GM15510 (cell line): Measurements from ENCODE around the gene NFATC4.

ENCODE experiments used
- POLR2A ChIP-seq: IDR thresholded peaks from 3 replicates; pipeline ENCODE4 v1.6.1; 2011; ENCODE audit warnings: borderline replicate concordance; ENCODE audit not compliant: insufficient read length; ENCODE audit errors: extremely low read depth

NFATC4 gene

DNA sequence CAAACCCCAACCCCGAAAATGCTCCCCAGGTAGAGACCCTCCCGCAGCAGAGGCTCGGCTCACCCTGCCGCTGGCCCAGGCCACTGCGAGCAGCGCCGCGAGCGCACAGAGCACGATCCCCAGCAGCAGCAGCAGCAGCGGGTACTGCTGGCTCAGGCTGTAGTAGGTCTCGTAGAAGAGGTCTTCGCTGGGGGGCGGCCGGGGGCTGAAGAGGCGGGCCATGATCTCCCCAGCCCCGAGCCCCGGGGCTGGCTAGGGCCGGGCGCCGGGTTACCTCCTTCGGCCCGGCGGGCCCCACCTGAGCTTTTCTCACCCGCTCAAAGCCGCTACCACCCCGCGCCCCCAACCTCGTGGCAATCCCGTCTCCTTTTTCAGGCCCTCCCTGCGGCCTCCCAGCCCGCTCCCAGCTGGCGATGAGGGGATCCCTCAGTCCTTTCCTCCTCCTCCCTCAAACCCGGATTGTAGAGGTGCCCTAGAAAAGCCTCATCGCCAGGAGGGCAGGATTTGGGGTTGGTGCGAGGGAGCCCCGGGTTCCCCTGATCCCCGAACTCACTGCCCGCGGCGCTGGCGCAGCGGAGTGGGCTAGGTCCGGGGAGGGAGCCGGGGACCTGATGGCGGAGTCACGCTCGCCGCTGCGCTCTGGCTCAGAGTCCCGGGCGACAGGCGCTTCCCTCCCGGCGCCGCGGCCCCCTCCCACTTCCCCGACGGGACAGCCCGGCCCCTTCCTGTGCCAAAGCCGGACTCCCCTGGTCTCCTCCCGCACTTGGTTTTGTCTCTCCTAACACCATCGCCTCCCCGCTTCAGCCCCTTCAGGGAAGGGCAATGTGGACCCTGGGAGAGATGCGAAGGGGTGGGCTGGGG is 33.3 kb upstream of the NFATC4 start, which contains the start of gene ADCY4:
ADCY4 (minus strand) TSS at position 641 of the 861 bp plus-strand sequence; CDS start at position 222, 419 bp downstream.
- TF ChIP-seq POLR2A = no peak

DNA sequence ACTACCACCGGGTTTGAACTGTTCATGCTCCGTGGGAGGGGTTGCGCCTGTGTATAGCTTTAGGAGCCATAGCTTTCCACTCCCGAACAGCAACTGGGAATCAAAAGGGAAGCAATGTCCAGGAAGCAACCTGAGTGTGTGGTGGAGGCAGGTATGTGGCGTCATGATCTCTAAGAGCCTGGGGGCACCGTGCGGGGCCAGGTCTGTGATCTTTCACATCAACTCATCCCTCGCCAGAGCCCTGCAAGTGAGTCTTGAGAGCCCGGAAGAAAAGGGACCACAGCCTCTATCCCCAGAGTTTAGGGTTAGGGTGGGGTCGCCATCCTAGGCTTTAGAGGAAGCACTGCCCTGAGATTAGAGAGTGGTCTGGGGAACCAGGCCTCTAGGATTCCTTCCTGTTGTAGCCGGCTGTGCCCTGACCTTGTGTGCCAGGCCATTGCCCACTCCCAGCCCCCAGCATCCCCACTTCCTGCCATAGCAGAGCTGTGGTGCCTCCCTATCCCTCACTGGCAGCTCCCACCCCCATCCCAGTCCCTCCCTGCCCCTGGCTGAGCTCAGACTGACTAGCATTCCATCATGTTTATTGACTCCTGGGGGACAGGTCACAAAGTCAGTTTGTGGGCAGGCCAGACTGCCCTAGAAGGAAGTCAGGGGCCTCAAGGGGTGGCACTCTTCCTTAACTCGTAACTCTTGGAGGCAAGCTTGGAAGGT is 32.4 kb upstream of the NFATC4 start:
- no peak for TF ChIP-seq POLR2A

DNA sequence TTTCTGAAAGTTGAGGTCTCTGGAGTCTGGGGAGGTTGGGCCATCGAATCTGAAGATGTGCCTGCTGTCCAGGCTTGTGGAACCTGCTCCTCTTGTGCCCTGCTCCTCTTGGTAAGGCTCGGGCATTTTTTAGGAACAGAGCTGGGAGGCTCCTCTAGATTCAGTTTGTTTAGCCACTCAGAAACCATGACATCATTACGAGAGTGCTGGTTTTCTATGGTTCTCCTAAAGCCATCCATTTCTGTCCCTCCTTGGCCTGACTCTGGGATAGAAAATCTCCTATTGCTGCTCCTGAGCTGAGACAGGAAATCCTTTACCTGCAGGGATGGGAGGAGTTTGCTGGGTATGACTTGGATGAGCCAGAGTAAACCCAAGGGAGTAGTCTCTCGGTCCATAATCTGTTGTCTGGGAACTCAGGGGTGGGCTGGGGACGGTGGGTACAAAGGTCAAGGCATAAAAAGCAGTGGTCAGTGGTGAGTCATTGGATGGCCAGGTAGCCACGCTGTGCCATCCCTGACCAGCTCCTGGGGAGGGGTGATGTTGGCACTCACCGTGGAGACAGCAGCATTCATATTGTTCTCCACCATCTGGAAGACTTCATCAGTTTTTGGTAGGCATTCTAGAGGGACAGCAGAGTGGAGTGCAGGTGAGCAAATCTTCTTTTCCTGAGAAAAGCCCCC is 30.7 kb upstream of the NFATC4 start:
- no peak for TF ChIP-seq POLR2A

DNA sequence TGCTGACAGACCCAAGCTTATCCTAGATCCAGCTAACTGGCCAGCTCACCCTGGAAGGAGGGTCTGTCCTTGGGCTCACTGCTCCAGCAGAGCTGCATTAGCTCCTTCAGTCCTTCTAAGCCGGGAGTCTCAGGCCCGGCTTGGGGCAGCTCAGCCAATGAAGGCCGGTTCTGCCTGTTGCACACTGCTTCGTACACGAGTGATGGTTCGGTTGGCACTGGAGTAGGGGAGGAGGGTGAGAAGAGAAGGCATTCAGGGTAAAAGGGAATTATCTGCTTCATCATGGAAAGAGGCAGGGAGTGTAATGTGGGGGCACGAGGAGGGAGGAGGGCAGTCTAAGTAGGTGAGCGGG is 30.2 kb upstream of the NFATC4 start:
- no peak for TF ChIP-seq POLR2A

DNA sequence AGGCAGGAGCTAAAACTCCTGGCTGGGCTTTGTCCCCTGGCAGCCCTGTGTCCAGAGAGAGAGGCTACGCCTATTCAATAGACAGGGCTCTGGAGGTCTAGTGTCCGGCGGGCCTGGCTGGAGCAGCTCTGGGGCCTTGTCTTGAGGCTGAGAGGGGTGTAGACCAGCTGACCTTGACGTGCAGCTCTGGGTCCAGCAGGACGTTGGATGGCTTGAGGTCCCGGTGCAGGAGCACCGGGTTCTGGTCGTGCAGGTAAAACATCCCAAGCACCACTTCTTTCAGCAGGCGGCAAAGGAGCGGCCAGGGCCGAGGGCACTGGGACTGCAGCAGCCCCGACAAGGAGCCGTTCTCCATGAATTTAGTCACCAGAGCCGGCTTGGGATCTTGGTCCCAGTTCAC is 29.1 kb upstream of the NFATC4 start:
- TF ChIP-seq POLR2A = no peak

DNA sequence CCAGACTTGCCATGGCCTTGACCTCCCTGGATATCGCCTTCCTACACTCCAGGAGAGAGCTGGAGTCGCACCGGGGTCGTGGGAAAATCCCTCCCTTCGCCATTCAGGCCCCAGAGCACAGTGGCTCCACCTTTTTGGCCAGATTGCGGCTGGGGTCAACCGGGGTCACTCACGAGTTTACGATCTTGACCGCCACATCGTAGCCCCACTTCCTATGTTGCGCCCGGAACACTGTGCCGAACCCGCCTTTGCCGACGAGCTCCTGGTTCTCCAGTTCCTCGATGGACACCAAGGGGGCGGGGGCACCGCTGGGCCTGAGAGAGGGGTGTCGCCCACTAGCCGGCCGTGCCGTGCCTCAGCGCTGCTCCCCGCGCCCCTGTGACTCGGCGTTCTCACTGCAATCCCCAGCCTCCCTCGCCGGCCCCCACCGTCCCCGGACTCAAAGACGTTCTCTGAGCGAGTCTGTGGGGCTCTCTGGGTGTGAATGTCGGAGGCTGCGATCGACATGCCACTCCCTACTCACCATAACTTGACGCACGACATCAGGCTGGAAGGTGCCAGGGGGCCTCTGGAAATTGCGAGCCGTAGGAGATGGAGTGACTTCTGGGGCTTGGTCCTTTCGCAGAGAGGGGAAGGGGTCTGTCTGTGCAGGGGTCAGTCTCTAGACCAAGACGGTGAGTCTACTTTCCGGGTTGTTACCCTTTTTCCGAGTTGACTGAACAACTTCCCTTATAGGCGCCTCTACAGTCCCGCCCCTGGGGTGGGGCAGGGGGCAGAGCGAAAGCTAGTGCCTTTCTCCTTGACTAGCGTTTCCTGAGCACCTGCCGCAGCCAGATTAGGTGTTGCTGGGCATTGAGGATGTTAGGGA is 28.5 kb upstream of the NFATC4 start, which contains the start of gene RIPK3:
RIPK3 (minus strand) TSS at position 708 of the 868 bp plus-strand sequence; CDS start at position 543, 165 bp downstream.
- TF ChIP-seq POLR2A = peak; percentile 65

DNA sequence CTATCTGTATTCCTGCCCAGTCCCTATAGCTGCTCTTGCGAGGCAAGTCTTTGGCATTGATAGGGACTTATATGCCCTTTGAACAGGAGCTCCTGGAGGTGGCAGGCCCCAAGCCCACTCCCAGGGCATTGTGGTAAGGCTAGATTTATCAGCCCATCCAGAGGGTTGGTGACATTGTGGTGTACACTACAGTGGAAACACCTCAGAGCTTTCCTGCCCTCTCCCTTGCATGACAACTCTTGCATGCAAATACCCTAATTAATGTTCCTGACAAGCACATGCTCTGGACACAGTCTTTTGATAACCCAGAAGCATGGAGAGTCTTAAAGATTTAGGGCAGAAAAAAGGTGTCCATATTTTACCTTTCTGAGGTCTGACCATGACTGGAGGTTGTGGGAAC is 27.4 kb upstream of the NFATC4 start:
- no peak for TF ChIP-seq POLR2A

DNA sequence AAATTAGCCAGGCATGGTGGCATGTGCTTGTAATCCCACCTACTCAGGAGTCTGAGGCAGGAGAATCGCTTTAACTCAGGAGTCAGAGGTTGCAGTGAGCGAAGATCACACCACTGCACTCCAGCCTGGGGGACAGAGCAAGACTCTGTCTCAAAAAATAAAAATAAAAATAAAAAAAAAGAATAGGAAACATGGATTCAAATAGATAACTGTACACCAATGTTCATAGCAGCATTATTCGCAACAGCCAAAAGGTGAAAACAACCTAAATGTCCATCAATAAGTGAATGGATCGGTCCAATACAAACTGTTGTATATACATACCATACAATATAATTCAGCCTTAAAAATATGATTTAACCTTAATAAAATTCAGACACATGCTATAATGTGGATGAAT is 25.1 kb upstream of the NFATC4 start:
- TF ChIP-seq POLR2A = no peak

DNA sequence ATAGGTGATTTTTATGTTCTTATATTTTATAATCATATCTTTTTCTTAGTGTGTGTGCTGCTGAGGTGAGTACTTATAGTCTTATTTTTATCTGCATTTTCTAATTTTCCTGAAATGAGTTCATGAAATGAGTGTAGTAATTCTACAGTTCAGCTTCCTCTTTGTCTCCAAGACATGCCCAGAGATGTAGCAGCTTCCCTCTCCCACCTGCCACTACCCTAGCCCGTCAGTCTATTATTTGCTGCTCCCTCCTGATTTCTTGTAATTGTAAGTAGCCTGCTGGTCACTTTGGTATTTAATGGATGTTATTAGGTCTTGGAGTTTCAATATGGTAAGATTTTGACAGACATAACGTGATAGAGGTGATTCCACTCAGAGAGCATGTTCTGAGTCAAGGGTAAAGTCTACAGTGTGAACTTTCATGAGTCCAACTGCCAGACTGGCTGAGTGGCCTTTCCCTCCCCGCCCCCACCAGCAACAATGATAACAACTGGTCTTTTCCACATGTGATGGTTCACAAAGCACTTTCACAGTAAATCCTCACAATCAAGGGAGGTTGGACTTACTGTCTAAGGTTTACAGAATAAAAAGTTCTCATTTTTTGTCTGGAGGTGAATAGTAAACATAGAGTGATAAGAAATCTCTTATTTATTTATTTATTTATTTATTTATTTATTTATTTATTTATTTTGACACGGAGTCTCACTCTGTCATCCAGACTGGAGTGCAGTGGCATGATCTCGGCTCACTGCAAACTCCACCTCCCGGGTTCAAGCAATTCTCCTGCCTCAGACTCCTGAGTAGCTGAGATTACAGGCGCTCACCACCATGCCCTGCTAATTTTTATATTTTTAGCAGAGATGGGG is 24.0 kb upstream of the NFATC4 start:
- no peak for TF ChIP-seq POLR2A

DNA sequence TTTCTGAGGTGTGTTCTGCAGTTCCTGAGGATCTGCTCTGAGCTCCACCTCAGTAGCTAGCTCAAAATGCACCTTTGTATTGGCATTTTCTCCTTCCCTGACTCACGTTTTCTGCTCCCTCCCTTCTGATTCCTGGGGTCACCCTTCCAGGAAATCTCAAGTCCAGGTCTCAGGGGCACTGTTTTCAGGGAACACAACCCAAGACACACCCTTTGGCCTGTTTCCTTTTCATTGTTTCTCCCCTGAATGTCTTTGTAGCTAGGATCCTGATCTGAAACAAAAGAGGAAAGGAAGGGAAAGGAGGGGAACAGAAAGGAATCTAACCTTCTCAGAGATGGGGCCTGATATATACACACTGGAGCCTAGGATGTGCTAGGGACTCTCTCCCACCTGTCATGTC is 20.9 kb upstream of the NFATC4 start:
- TF ChIP-seq POLR2A = no peak

DNA sequence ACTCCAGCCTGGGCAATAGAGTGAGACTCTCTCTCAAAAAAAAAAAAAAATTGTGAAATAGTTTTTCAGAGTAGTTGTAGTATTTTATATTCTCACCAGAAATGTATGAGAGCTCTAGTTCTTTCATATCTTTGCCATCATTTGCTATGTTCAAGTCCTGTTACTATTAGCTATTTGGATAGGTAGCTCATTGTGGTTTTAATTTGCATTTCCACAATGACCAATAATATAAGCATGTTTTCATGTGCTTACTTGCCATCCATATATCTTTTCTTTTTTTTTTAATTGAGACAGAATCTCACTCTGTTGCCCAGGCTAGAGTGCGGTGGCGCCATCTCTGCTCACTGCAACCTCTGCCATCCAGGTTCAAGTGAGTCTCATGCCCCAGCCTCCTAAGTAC is 19.8 kb upstream of the NFATC4 start:
- no peak for TF ChIP-seq POLR2A

DNA sequence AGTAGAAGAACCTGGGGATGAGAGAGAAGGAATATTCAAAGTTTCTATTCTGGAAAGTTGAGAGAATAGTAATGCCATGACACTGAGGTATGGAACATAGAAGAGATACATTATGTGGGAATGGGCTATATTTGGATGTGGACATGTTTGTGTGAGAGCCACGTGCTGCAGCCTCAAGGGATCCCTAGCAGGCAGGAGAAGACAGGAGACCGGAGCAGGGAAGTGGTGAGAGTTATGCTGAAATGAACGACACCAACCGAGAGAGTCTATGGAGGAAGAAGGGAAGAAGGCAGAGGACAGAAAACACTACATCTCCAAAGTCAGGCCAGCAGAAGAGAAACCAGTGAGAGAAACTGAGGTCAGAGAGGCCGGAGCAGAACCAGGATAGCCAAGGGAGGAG is 18.2 kb upstream of the NFATC4 start:
- TF ChIP-seq POLR2A = no peak

DNA sequence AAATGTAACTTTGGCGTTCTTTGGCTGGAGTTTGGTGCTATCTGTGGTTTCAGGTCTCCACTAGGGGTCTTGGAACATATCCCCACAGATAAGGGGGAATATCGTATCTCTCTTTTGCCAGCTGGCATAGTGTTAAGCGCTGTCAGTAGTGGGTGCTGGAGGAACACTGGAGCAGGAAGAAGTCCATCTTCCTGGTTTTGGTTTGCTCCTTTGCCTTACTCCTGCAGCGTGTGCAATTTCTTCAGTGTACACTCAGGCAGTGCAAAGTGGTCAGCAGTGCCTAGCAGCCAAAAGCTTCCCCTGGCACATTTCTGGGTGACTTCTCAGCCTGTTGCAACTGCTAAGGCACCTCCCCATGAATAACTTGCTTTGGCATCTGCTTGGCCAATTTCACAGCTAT is 16.5 kb upstream of the NFATC4 start:
- no peak for TF ChIP-seq POLR2A
